HG03558 (cell line): ENCODE results near the gene NRXN3.

Experiments
- ATAC-seq: cut with Tn5 transposase; IDR thresholded peaks from one replicate; pipeline ENCODE4 v1.9.1; 2021; ENCODE audit warnings: moderate number of reproducible peaks; ENCODE audit not compliant: unreplicated experiment; ENCODE audit errors: extremely low read depth

Gene NRXN3

GRCh38 chr14:79826362-79826761, 1656.2 kb downstream of the NRXN3 start:
- no peak for ATAC-seq

- ATAC-seq, result no peak
These were observed 1659.4 kb downstream of the NRXN3 start for GRCh38 chr14:79829405-79830166.

- ATAC-seq, result no peak
These were observed 1661.2 kb downstream of the NRXN3 start for GRCh38 chr14:79831195-79831892.

DNA sequence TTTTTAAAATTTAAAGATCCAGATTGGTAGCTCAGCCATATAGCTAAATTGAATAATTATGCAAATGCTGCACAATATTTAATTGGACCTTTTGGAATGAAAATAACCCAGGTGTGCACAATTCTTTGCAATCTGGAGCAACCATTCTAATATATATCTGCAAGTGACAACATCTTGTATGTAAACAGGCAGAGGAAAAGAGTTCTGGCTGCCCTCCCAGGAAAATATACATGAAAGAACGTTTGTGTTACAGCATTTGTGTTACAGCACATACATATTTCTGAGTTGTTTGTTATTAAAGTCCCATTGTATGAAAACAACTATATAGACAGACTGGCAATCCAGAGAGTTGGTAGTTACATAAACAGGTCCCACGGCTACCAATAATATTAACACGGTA, 1663.6 kb downstream of the NRXN3 start:
- ATAC-seq, result no peak

GRCh38 chr14:79834868-79835267, 1664.7 kb downstream of the NRXN3 start:
- no peak for ATAC-seq

- ATAC-seq, result no peak
These were observed 1666.4 kb downstream of the NRXN3 start for GRCh38 chr14:79836577-79836976.

DNA sequence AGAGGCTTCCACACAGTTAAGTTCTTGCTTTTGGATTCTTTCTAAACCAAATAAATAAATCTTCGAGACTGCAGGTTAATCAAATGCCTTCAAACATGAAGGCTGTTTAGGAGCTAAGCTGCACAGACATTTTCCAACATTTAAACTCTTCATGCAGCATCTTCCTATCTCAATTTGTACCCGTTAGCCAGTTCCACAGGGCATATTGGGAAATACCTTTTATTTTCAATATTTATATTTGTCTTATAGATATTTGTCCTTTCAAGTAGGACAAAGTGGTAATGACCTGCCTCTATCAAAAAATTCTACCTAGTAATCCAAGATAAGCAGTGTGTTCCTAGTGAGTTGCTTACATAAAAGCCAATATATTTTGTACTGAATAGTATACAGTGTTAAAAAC, 1667.5 kb downstream of the NRXN3 start:
- ATAC-seq, result no peak

DNA sequence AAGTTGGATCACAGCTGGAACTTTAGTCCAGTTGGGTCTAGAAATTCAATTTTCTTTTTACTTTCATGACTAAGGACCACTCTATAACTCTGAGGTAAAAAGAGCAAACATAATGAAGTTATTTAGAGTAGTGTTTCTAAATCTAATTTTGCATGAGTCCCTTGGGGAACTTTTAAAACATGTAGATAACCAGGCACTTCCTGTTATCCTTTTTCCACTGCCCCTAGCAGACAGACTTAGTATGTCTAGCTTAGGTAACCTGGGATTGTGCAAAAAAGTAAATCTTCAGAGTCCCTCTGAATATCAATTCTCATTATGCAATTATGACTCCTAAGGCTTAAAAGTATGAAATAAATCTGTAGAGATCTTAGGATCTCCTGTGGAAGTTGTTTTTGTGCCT, 1669.9 kb downstream of the NRXN3 start:
- no peak for ATAC-seq

DNA sequence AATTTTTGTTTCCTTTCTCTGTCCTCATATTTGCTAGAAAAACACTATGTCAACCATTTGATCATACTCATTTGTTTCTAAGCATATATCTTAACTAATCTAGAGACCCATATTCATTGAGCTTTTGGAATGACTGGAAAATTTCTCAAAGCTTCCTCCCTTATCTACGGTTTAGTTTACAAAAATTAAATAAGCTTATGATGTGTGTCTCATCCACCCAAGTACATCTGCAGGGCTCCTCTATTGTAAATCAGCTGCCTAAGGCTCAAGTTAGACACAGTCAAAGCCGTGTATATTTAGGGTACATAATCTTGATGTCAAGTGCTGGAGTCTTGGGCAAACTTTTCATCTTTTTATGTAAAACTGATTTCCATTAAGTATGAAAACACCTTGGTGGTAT, 1670.7 kb downstream of the NRXN3 start:
- no peak for ATAC-seq

GRCh38 chr14:79841433-79841832, 1671.3 kb downstream of the NRXN3 start:
- no peak for ATAC-seq

DNA sequence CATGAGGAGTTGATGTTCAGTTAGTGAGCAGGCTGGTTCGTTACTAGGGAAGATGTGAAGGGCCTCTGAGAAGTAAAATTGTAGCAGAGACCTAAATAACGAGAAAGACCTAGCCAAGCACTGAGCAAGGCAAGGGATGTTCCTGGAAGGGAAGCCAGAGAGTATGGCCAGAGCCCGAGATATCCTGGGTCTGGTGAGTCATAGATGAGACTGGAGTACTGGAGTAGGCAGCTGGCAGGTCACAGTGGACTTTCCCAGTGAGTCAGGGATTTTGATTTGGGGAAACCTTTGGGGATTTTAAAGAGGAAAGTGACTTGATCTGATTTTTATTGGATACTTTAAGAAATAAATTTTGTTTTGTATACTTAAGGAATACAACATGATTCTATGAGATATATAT, 1672.1 kb downstream of the NRXN3 start:
- no peak for ATAC-seq

GRCh38 chr14:79852950-79853744, 1683.0 kb downstream of the NRXN3 start:
- ATAC-seq, result no peak

DNA sequence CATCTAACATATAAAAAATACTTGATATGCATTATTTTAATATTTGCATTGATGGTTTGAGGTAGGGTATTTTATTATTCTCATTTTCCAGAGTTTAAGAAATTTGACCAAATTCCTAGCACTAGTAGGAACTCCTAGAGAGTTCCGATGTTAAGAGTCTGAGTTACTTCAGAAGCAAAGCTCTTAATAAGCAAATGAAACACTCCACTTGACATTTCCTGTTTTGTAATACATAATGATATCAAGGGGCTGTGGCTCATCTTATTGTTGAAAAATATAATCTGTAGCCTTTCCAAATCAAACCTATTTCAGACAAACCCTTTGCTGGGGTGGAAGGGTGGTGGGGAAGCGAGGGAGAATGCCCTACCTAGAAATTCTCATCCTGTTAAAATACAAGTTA, 1685.6 kb downstream of the NRXN3 start:
- ATAC-seq, result no peak

- no peak for ATAC-seq
These were observed 1686.2 kb downstream of the NRXN3 start for GRCh38 chr14:79856381-79856780.

GRCh38 chr14:79861111-79861510, 1690.9 kb downstream of the NRXN3 start:
- no peak for ATAC-seq

GRCh38 chr14:79862045-79862444, 1691.9 kb downstream of the NRXN3 start:
- ATAC-seq, result no peak

GRCh38 chr14:79871136-79871535, 1701.0 kb downstream of the NRXN3 start:
- ATAC-seq, result no peak

DNA sequence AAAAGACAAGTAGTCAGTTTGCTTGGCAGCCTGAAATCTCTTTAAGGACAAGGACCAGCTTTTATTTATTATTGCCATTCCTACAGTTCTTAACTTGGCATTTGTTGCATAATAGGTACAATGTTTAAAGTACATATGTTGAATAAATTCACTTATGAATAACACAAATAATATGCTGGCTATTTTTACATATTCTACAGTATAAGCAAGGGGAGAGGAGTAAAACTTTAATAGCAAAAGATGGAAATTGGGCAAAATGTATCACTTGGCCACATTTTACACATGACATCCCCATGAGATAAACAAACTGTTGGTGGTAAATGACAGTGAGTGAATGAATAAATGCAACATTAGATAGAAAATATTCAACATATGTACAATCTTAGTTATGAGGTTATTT, 1708.1 kb downstream of the NRXN3 start:
- no peak for ATAC-seq

DNA sequence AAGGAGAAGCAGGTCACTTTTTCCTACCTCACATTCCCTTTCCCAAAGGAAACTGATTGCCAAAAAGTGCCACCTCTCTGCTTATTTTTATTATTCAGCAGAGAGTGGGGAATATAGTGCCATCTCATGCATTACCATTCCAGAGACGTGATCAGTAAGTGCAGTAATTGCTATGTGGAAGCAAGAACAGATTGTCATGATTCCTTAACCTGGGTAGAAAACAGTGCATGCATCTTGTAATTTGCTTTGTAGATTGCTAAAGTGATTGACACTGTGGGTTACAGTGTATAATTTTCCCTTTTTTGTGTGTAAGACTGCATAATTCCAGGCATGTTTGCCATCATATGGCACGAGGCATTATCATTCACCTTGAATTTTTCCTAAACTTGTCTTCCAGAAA, 1708.6 kb downstream of the NRXN3 start:
- ATAC-seq, result no peak

DNA sequence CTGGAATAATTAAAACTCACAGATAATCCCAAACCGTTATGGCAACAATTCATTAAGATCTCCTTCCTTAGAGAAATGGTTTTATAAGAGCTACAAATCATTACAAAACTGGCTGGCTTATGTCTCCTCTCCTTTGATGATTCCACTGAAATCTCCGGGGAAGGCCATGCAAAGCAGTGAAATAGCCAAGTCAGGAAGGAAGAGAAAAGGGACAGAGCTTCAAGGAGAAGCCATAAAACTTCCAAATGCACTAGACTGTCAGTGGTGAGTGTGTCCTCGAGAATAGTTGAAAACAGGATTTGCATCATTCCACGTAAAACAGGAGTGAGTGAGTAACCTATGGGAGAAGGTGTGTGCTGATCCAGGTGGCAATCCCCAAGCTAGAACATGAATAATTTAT, 1711.1 kb downstream of the NRXN3 start:
- no peak for ATAC-seq

DNA sequence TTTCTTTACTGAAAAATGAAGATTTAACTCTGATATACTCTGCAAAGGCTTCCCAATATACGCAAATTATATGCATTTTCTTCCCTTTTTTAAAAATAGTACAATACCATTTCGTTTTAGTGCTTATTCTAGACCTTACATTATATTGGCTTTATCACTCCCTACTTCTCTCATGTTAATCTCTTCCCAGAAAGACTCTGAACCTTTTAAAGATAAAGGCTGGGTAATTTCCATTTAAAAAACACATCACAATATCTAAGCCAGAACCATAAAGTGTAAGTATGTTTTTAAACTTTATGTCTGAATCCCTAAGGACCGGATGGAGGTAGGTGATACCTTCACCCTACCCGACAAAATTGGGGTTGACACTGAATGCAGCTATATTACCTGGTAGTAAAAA, 1720.4 kb downstream of the NRXN3 start:
- no peak for ATAC-seq
